NT2/D1 (cell line): Measurements from ENCODE around the gene LIMK1.

Source experiments
- SUZ12 ChIP-seq: IDR thresholded peaks from 2 replicates; pipeline ENCODE4 v1.6.1; 2011; ENCODE audit not compliant: insufficient read length, insufficient read depth; ENCODE audit errors: extremely low read depth
- YY1 ChIP-seq: IDR thresholded peaks from 2 replicates; pipeline ENCODE4 v1.6.1; 2011; ENCODE audit not compliant: insufficient read length, insufficient read depth

- TF ChIP-seq YY1, result no peak
- no peak for TF ChIP-seq SUZ12
Observed at GRCh38 chr7:74155810-74156395, 72.3 kb downstream of the LIMK1 start.
